Measurements from ENCODE around the gene PRDM10.

Gene PRDM10

DNA sequence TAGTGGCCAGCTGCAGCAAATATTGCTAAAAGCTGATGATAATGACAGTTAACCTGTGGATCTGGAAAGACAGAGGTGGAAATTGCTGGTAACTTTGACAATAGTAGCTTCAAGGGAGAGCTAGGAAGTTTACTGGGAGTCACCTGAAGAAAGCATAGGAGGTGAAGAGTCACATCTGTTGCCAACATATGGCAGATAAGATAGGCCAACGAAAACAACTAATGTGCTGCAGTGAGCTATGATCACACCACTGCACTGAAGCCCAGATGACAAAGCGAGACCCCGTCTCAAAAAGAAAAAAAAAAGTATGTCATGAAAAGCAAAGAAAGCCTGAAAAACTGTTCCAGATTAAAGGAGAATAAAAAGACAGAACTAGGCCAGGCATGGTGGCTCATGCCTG is 4.3 kb upstream of the PRDM10 start:
- H4K5ac ChIP-seq (ENCODE audit: low read length) = no peak overlapping the region
- no peak overlapping the region for H4K8ac ChIP-seq (ENCODE audit: low read depth, low read length)
- H3K4ac ChIP-seq (ENCODE audit: low read depth, low read length) = no peak overlapping the region
- no peak overlapping the region for H2BK15ac ChIP-seq (replicated peaks; ENCODE audit: low read depth)
- H3K4me1 ChIP-seq (ENCODE audit: control insufficient read depth, low read depth, low read length) = no peaks in the 10 kb centered on the region
- H3K56ac ChIP-seq (ENCODE audit: low read length) = no peak overlapping the region
- H2BK120ac ChIP-seq (ENCODE audit: low read depth, low read length) = no peak overlapping the region
- no peak overlapping the region for H3K27ac ChIP-seq (ENCODE audit: low read depth, low read length)
- no peaks in the 10 kb centered on the region for H3K79me1 ChIP-seq (ENCODE audit: low read length)
- H3K23ac ChIP-seq (ENCODE audit: low read length) = no peak overlapping the region
- no CpG with 5 or more reads among the region's 3 CpGs for WGBS (ENCODE audit: extremely low coverage, insufficient coverage, low lambda C conversion rate)
- H2BK5ac ChIP-seq (ENCODE audit: low read length) = no peak overlapping the region
- DNase-seq = no peak
- H3K36me3 ChIP-seq (ENCODE audit: control insufficient read depth, insufficient read depth, low read length) = no peaks in the 10 kb centered on the region
- no peaks in the 10 kb centered on the region for H3K79me2 ChIP-seq (ENCODE audit: control insufficient read depth, insufficient read depth, low read length)
- no peak overlapping the region for H3K18ac ChIP-seq (ENCODE audit: low read length)
- H3K4me2 ChIP-seq (ENCODE audit: low read length) = no peak overlapping the region
- H2AK5ac ChIP-seq (ENCODE audit: low read length) = no peak overlapping the region
- H3K9ac ChIP-seq (ENCODE audit: low read length) = no peak overlapping the region
- no peaks in the 10 kb centered on the region for H3K27me3 ChIP-seq (ENCODE audit: insufficient read depth, low read length, poor library complexity)
- no peak overlapping the region for H3K4me3 ChIP-seq (ENCODE audit: low read length)

DNA sequence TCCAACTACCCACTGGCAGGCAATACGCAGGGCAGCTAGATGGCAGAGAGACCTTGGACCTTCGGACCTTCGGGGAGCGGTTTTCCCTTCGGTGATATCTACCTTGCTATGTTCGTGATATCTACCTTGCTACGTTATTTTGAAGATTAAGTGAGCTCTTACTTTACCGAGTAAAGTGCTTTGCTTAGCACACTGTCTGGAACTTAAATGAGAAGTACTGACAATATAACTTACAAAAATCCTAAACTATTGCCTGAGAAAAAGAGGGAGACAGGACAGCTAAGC is 1.0 kb upstream of the PRDM10 start:
- no peak for DNase-seq
- peak overlapping the region; percentile 93 for H3K9ac ChIP-seq (ENCODE audit: low read length)
- peaks cover 6% of the 10 kb centered on the region for H3K79me1 ChIP-seq (ENCODE audit: low read length)
- H2BK120ac ChIP-seq (ENCODE audit: low read depth, low read length) = no peak overlapping the region
- peak overlapping the region; percentile 96 for H3K56ac ChIP-seq (ENCODE audit: low read length)
- peaks cover 22% of the 10 kb centered on the region for H3K79me2 ChIP-seq (ENCODE audit: control insufficient read depth, insufficient read depth, low read length)
- H3K27me3 ChIP-seq (ENCODE audit: insufficient read depth, low read length, poor library complexity) = no peaks in the 10 kb centered on the region
- H3K23ac ChIP-seq (ENCODE audit: low read length) = no peak overlapping the region
- no peak overlapping the region for H2AK5ac ChIP-seq (ENCODE audit: low read length)
- H3K36me3 ChIP-seq (ENCODE audit: control insufficient read depth, insufficient read depth, low read length) = no peaks in the 10 kb centered on the region
- no peak overlapping the region for H3K4ac ChIP-seq (ENCODE audit: low read depth, low read length)
- no peak overlapping the region for H2BK15ac ChIP-seq (replicated peaks; ENCODE audit: low read depth)
- H4K5ac ChIP-seq (ENCODE audit: low read length) = no peak overlapping the region
- peak overlapping the region; percentile 98 for H3K18ac ChIP-seq (ENCODE audit: low read length)
- WGBS (ENCODE audit: extremely low coverage, insufficient coverage, low lambda C conversion rate) = no CpG with 5 or more reads among the region's 8 CpGs
- H3K4me2 ChIP-seq (ENCODE audit: low read length) = peak overlapping the region; percentile 15
- no peak overlapping the region for H4K8ac ChIP-seq (ENCODE audit: low read depth, low read length)
- H2BK5ac ChIP-seq (ENCODE audit: low read length) = peak overlapping the region; percentile 8
- H3K4me1 ChIP-seq (ENCODE audit: control insufficient read depth, low read depth, low read length) = no peaks in the 10 kb centered on the region
- peak overlapping the region; percentile 98 for H3K27ac ChIP-seq (ENCODE audit: low read depth, low read length)
- peak overlapping the region; percentile 39 for H3K4me3 ChIP-seq (ENCODE audit: low read length)

GRCh38 chr11:130002846-130003716 is 446 bp upstream of the PRDM10 start:
- peak; percentile 99 for DNase-seq
- Histone ChIP-seq H3K18ac (ENCODE audit: low read length) (peak overlapping the region; percentile 98), H4K5ac (ENCODE audit: low read length) (no peak overlapping the region), H4K8ac (ENCODE audit: low read depth, low read length) (peak overlapping the region; percentile 70), H2BK15ac (replicated peaks; ENCODE audit: low read depth) (no peak overlapping the region), H3K36me3 (ENCODE audit: control insufficient read depth, insufficient read depth, low read length) (no peaks in the 10 kb centered on the region), H3K4ac (ENCODE audit: low read depth, low read length) (peak overlapping the region; percentile 93), H3K79me2 (ENCODE audit: control insufficient read depth, insufficient read depth, low read length) (peaks cover 25% of the 10 kb centered on the region), H3K9ac (ENCODE audit: low read length) (peak overlapping the region; percentile 93), H3K27ac (ENCODE audit: low read depth, low read length) (peak overlapping the region; percentile 98), H3K4me2 (ENCODE audit: low read length) (peak overlapping the region; percentile 64), H3K4me3 (ENCODE audit: low read length) (peak overlapping the region; percentile 39), H2BK5ac (ENCODE audit: low read length) (peak overlapping the region; percentile 9), H3K4me1 (ENCODE audit: control insufficient read depth, low read depth, low read length) (no peaks in the 10 kb centered on the region), H3K27me3 (ENCODE audit: insufficient read depth, low read length, poor library complexity) (no peaks in the 10 kb centered on the region), H3K56ac (ENCODE audit: low read length) (peak overlapping the region; percentile 96), H3K23ac (ENCODE audit: low read length) (no peak overlapping the region), H3K79me1 (ENCODE audit: low read length) (peaks cover 7% of the 10 kb centered on the region), H2BK120ac (ENCODE audit: low read depth, low read length) (peak overlapping the region; percentile 64), H2AK5ac (ENCODE audit: low read length) (no peak overlapping the region)
- WGBS (ENCODE audit: extremely low coverage, insufficient coverage, low lambda C conversion rate) = no CpG with 5 or more reads among the region's 65 CpGs

- Histone ChIP-seq H2BK120ac (ENCODE audit: low read depth, low read length) (peak overlapping the region; percentile 82), H3K4me1 (ENCODE audit: control insufficient read depth, low read depth, low read length) (no peaks in the 10 kb centered on the region), H3K79me2 (ENCODE audit: control insufficient read depth, insufficient read depth, low read length) (peaks cover 25% of the 10 kb centered on the region), H3K4me2 (ENCODE audit: low read length) (peak overlapping the region; percentile 98), H3K4ac (ENCODE audit: low read depth, low read length) (peak overlapping the region; percentile 95), H4K8ac (ENCODE audit: low read depth, low read length) (peak overlapping the region; percentile 43), H2AK5ac (ENCODE audit: low read length) (peak overlapping the region; percentile 99), H2BK15ac (replicated peaks; ENCODE audit: low read depth) (no peak overlapping the region), H4K5ac (ENCODE audit: low read length) (no peak overlapping the region), H2BK5ac (ENCODE audit: low read length) (peak overlapping the region; percentile 51), H3K18ac (ENCODE audit: low read length) (peak overlapping the region; percentile 98), H3K79me1 (ENCODE audit: low read length) (peaks cover 8% of the 10 kb centered on the region), H3K4me3 (ENCODE audit: low read length) (peak overlapping the region; percentile 74), H3K27me3 (ENCODE audit: insufficient read depth, low read length, poor library complexity) (no peaks in the 10 kb centered on the region), H3K9ac (ENCODE audit: low read length) (peak overlapping the region; percentile 93), H3K36me3 (ENCODE audit: control insufficient read depth, insufficient read depth, low read length) (no peaks in the 10 kb centered on the region), H3K27ac (ENCODE audit: low read depth, low read length) (peak overlapping the region; percentile 98), H3K56ac (ENCODE audit: low read length) (peak overlapping the region; percentile 96), H3K23ac (ENCODE audit: low read length) (peak overlapping the region; percentile 97)
- WGBS (ENCODE audit: extremely low coverage, insufficient coverage, low lambda C conversion rate) = no CpG with 5 or more reads among the region's 90 CpGs
- DNase-seq = peak; percentile 53
Measured at GRCh38 chr11:130001461-130002351, 929 bp downstream of the PRDM10 start.

DNA sequence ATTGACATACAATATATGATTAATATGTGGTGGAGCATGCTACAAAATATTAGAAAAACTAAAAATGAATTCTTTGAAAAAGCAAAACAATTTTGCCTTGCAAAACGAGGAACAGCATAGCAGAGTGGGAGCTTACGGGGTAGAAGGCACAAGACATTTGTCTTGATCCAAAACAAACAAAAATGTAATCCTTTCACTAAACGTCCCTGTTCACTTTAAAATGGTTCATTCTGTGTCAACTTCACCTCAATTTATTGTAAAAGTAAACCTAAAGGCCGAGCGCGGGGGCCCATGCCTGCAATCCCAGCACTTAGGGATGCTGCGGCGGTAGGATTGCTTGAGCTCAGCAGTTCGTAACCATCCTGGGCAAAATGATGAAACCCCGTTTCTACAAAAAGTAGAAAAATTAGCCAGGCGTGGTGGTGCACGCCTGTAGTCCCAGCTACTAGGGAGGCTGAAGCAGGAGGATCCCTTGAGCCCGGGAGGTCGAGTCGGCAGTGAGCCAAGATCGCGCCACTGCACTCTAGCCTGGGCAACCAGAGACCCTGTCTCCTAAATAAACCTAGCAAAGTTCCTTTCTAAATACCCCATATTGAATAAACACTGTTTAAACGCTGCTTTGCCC is 2.0 kb downstream of the PRDM10 start:
- Histone ChIP-seq H3K36me3 (ENCODE audit: control insufficient read depth, insufficient read depth, low read length) (no peaks in the 10 kb centered on the region), H2AK5ac (ENCODE audit: low read length) (no peak overlapping the region), H3K4me2 (ENCODE audit: low read length) (no peak overlapping the region), H3K4me1 (ENCODE audit: control insufficient read depth, low read depth, low read length) (no peaks in the 10 kb centered on the region), H2BK120ac (ENCODE audit: low read depth, low read length) (no peak overlapping the region), H3K27me3 (ENCODE audit: insufficient read depth, low read length, poor library complexity) (no peaks in the 10 kb centered on the region), H4K5ac (ENCODE audit: low read length) (no peak overlapping the region), H3K79me2 (ENCODE audit: control insufficient read depth, insufficient read depth, low read length) (peaks cover 31% of the 10 kb centered on the region), H3K79me1 (ENCODE audit: low read length) (peaks cover 8% of the 10 kb centered on the region), H3K18ac (ENCODE audit: low read length) (no peak overlapping the region), H2BK15ac (replicated peaks; ENCODE audit: low read depth) (no peak overlapping the region), H4K8ac (ENCODE audit: low read depth, low read length) (no peak overlapping the region), H2BK5ac (ENCODE audit: low read length) (no peak overlapping the region), H3K56ac (ENCODE audit: low read length) (peak overlapping the region; percentile 96), H3K27ac (ENCODE audit: low read depth, low read length) (no peak overlapping the region), H3K23ac (ENCODE audit: low read length) (no peak overlapping the region), H3K9ac (ENCODE audit: low read length) (peak overlapping the region; percentile 93), H3K4ac (ENCODE audit: low read depth, low read length) (no peak overlapping the region), H3K4me3 (ENCODE audit: low read length) (no peak overlapping the region)
- WGBS (ENCODE audit: extremely low coverage, insufficient coverage, low lambda C conversion rate) = no CpG with 5 or more reads among the region's 18 CpGs
- no peak for DNase-seq
